SJCRH30 (cell line): Measurements from ENCODE around the gene SZRD1. TPM values are rescaled to one million over a fixed set of nuclear protein-coding genes. Genes with fewer than 3 reads are reported as not detected.

Experiments used
- DNase-seq, 2 experiments: peaks; one replicate each; pipeline ENCODE4 v3.0.0-alpha.2; 2015 to 2020
- H3K27ac ChIP-seq: fragments of 250-450 bp; sonication (Bioruptor Pico); 2 replicates; pipeline ENCODE4 v1.5.1; 2020; ENCODE audit warnings: mild to moderate bottlenecking, moderate library complexity
- H3K27me3 ChIP-seq: fragments of 250-450 bp; sonication (Bioruptor Pico); 2 replicates; pipeline ENCODE4 v1.5.1; 2020; ENCODE audit warnings: mild to moderate bottlenecking, moderate library complexity
- H3K36me3 ChIP-seq: fragments of 250-450 bp; sonication (Bioruptor Pico); 2 replicates; pipeline ENCODE4 v1.5.1; 2020; ENCODE audit warnings: mild to moderate bottlenecking, moderate library complexity
- H3K4me1 ChIP-seq: fragments of 250-450 bp; sonication (Bioruptor Pico); 2 replicates; pipeline ENCODE4 v1.5.1; 2020; ENCODE audit warnings: mild to moderate bottlenecking, moderate library complexity
- H3K4me3 ChIP-seq: fragments of 250-450 bp; sonication (Bioruptor Pico); 2 replicates; pipeline ENCODE4 v1.5.1; 2020; ENCODE audit warnings: mild to moderate bottlenecking, moderate library complexity
- H3K9me3 ChIP-seq: fragments of 250-450 bp; sonication (Bioruptor Pico); replicated peaks from 2 replicates; pipeline ENCODE4 v1.5.1; 2020; ENCODE audit warnings: mild to moderate bottlenecking, moderate library complexity
- total RNA-seq: library from RNA; depleted of rRNA; stranded (reverse); fragments of >200 nt; shearing (Covaris generic); gene quantifications from 2 replicates; pipeline ENCODE4 v1.2.3, GENCODE V29; 2014

The SZRD1 gene
- total RNA-seq, 1 experiment from 2014 or later = 115 TPM

DNA sequence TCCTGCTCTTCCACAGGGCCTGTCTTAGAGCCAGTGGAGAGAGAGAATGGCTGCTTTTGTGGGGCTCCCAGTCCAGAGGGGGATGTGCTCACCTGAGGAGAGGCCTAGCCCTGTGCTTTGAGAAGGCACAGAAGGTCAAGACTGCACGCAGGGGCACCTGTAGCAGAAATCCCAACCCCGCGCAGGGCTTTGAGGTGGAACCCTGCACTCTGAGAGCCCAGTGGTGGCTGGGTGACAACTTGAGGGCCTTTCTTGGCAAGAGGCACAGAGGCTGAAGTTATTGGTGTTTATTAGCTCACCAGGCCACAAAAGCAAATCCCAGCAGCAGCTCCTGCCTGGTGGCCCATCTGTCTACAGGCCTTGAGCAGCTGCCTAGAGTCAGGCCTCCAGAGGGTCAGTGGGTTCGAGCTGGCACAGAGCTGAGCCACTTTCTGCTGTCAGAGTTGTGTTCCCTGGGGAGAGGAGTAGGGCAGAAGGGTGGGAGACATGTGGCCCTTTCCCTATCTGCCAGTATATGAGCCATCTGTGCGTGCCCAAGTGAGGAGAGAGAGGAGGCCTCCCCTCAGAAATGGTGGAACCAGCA is 31.4 kb downstream of the SZRD1 start:
- H3K9me3 ChIP-seq = no peaks in the 10 kb centered on the region
- H3K4me1 ChIP-seq = peaks cover 3% of the 10 kb centered on the region; the same call in 1 of the 2 replicates
- H3K36me3 ChIP-seq = peaks cover 57% of the 10 kb centered on the region
- H3K27me3 ChIP-seq = no peaks in the 10 kb centered on the region
- no peak overlapping the region for H3K4me3 ChIP-seq
- H3K27ac ChIP-seq = no peak overlapping the region
- DNase-seq = no peak

DNA sequence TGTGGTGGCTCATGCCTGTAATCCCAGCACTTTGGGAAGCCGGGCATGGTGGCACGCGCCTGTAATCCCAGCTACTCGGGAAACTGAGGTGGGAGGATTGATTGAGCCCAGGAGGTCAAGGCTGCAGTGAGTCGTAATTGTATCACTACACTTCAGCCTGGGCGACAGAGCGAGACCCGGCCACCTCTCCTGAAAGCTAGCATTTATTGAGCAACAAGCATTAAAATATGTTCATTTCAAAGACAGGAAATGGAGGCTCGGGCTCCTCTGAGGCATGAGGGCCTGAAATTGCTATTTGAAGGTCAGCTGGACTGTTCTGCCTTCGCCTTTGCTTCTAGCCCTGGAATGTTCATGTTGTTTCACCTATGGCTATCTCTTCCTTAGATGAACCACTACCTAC is 35.7 kb downstream of the SZRD1 start:
- DNase-seq = no peak
- Histone ChIP-seq H3K27me3 (no peaks in the 10 kb centered on the region), H3K9me3 (no peaks in the 10 kb centered on the region), H3K36me3 (peaks cover 18% of the 10 kb centered on the region), H3K4me3 (no peak overlapping the region), H3K4me1 (no peaks in the 10 kb centered on the region), H3K27ac (no peak overlapping the region)

DNA sequence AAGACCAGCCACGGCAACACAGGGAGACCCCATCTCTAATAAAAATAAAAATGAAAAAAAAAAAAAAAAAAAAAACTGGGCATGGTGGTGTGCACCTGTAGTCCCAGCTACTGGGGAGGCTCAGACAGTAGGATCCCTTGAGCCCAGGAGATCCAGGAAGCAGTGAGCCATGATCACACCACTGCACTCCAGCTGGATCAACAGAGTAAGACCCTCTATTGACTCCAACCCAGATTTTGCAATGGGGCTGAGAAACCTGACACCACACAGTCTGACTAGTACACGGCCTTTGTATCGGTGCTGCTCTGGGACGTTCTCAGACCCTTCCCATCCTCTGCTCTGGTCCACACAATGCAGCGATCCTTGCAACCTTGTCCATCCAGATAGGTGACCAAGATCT is 38.4 kb downstream of the SZRD1 start:
- H3K27me3 ChIP-seq = no peaks in the 10 kb centered on the region
- H3K27ac ChIP-seq = no peak overlapping the region
- no peaks in the 10 kb centered on the region for H3K9me3 ChIP-seq
- no peak overlapping the region for H3K4me3 ChIP-seq
- peak in 1 of 2 experiments; percentile 25 for DNase-seq
- no peaks in the 10 kb centered on the region for H3K4me1 ChIP-seq
- no peaks in the 10 kb centered on the region for H3K36me3 ChIP-seq

DNA sequence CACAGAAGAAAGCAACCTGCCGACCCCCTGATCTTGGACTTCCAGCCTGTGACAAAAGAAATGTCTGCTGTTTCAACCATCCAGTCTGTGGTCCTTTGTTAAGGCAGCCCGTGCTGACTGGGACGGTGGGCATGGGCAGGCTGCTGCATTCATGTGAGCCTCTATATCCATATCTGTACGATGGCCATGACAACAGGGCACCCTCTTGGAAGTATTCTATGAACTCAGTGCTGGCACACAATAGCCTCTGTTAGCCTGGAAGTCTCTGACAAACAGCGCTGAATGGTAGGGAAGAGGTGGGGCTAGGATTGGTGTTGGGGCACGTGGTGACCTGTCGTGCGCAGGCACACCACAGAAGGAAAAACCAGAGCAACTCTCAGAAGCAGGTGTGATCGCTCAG is 39.8 kb downstream of the SZRD1 start:
- DNase-seq = no peak
- Histone ChIP-seq H3K27ac (no peak overlapping the region), H3K36me3 (no peaks in the 10 kb centered on the region), H3K4me3 (no peak overlapping the region), H3K9me3 (no peaks in the 10 kb centered on the region), H3K27me3 (no peaks in the 10 kb centered on the region), H3K4me1 (no peaks in the 10 kb centered on the region)

DNA sequence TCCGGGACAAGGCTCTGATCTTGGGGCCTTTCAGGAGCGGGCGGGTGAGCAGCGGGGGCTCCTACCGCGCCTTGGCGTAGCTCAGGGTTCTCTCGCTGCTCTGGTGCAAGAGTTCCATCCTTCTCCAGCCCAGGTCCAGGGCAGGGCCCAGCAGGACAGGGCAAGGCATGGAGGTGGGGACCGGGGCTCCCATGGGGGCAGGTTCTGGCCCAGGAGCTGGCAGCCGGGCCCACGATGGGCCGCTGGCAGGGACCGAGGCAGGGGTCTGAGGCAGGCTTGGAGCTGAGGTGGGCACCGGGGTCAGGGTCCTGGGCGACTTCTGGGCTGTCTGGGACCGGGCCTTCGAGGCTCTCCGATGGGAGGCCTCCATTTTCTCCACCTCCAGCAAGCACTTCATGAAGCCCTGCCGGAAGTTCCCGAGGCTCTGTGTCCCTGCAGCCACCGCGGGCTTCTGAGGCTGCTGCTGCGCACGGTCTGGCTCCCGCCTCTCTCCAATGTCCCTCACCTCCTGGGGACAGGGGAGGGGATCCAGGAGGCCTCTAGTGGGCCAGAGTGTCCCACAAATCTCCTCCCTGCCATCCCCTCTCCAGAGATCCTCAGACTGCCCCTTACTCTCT is 42.6 kb downstream of the SZRD1 start:
- DNase-seq = no peak
- Histone ChIP-seq H3K4me3 (no peak overlapping the region), H3K9me3 (no peaks in the 10 kb centered on the region), H3K27ac (no peak overlapping the region), H3K36me3 (no peaks in the 10 kb centered on the region), H3K27me3 (peaks cover 3% of the 10 kb centered on the region; the same call in 1 of the 2 replicates), H3K4me1 (no peaks in the 10 kb centered on the region)

DNA sequence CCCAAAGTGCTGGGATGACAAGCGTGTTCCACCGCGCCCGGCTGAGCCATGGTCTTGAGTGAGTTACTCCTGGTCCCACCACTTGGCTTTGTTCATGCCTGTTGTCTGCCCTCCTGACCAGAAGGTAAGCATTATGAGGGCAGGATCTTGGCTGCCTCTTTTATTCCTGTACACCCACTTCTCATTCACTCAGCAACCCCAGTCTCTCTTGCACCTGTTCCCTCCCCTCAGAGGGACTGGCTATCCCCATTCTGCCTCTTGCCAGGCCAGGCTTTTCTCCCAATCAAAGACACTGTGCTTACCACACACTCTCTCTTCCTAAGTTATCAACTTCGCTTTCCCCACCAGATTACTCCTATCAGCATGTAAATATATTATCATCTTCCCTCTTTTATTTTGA is 43.8 kb downstream of the SZRD1 start:
- Histone ChIP-seq H3K27me3 (peaks cover 3% of the 10 kb centered on the region; the same call in 1 of the 2 replicates), H3K9me3 (no peaks in the 10 kb centered on the region), H3K27ac (no peak overlapping the region), H3K4me3 (no peak overlapping the region), H3K4me1 (no peaks in the 10 kb centered on the region), H3K36me3 (no peaks in the 10 kb centered on the region)
- no peak for DNase-seq

DNA sequence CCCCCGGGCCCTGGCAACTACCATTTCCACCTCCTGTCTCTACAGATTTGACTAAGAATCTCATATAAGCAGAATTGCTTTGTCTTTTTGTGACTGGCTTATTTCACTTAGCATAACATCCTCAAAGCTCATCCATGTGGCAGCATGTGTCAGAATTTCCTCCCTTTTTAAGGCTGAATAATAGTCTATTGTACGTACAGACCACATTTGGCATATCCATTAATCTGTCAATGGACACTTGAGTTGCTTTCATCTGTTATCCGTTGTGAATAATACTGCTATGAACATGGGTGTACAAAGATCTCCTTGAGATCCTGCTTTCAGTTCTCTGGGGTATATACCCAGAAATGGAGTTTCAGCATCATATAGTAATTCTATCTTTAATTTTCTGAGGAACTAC is 46.1 kb downstream of the SZRD1 start:
- Histone ChIP-seq H3K36me3 (no peaks in the 10 kb centered on the region), H3K4me3 (no peak overlapping the region), H3K4me1 (no peaks in the 10 kb centered on the region), H3K27me3 (peaks cover 3% of the 10 kb centered on the region; the same call in 1 of the 2 replicates), H3K9me3 (no peaks in the 10 kb centered on the region), H3K27ac (no peak overlapping the region)
- DNase-seq = no peak

DNA sequence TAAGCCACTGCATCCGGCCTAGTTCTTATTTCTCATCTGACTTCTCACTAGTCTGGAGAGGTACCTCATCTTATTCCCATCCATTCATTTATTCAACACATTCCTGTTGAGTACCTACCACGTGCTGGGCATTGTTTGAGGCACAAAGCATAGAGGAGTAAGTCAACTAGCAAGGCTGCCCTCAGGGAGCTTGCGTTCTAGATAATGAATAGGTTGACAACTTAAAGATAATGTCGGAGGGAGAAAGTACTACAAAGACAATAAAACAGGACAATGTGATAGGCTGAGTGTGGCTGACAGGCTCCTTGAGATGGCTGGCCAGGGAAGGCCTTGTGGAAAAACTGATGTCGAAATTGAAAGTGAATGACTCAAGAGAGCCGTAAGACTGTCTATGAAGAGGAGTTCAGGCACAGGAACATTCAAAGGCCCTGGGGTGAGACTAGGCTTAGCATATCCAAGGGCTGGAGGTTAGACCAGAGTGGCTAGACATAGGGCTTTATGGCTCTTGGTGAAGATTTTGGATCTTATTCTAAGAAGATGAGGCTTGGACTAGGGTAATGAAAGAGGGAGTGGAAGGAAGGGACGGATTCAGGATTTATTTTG is 51.9 kb downstream of the SZRD1 start:
- no peak for DNase-seq

DNA sequence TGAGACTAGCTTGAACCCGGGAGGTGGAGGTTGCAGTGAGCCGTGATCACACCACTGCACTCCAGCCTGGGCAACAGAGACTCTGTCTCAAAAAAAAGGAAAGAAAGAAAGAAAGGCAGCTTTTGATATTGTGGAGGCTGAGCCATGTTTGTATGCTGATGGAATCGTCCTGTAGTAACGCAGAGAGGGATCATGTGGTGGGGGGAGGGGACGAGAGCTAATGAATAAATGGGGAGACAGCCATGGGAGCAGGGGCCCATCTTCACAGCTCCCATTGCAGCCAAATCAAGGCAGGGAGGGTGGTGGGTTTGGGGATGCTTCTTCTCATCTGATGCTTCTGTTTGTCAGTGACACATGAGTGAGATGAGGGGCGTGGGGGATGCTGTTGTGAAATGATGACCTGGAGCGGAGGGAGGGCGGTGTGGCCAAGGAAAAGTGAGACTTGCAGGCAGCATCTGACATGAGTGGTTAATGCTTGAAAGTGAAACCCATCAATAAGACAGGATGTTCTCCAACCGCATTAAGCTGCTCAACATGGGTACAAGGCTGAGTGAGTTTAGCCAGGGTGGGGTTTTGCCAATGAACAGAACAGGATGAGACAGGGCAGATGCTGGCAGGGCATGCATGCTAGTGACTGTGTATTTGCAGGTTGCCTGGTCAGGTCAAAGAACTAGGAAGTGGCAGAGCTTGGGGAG is 53.5 kb downstream of the SZRD1 start:
- Histone ChIP-seq H3K36me3 (no peaks in the 10 kb centered on the region), H3K4me3 (no peak overlapping the region), H3K27me3 (peaks cover 8% of the 10 kb centered on the region), H3K9me3 (no peaks in the 10 kb centered on the region), H3K4me1 (no peaks in the 10 kb centered on the region), H3K27ac (no peak overlapping the region)
- DNase-seq = no peak

More for the DNA sequence above, 51.9 kb downstream of the SZRD1 start:
- Histone ChIP-seq H3K36me3 (no peaks in the 10 kb centered on the region), H3K4me1 (no peaks in the 10 kb centered on the region), H3K4me3 (no peak overlapping the region), H3K9me3 (no peaks in the 10 kb centered on the region), H3K27ac (no peak overlapping the region), H3K27me3 (no peaks in the 10 kb centered on the region; the same call in 1 of the 2 replicates)

DNA sequence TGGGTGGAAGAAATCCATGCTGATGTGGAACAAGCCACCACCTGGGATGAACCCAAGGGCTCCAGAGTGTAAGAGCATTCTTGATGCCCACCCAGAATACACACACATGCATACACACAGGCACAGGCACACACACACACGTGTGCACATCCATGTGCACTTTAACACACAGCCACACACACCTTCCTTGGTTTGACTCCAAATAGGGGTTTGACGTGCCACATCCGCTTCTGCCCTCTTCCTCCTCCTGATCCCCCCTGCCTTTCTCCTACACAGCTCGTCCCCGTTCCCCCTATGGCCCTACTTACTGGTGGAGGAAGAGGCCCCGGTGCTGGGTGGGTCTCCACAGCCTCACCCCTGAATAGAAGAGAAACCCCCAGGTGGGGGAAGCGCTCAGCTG is 54.2 kb downstream of the SZRD1 start:
- no peaks in the 10 kb centered on the region for H3K4me1 ChIP-seq
- no peak overlapping the region for H3K4me3 ChIP-seq
- no peaks in the 10 kb centered on the region for H3K9me3 ChIP-seq
- peaks cover 8% of the 10 kb centered on the region for H3K27me3 ChIP-seq
- DNase-seq = no peak
- no peaks in the 10 kb centered on the region for H3K36me3 ChIP-seq
- H3K27ac ChIP-seq = no peak overlapping the region

DNA sequence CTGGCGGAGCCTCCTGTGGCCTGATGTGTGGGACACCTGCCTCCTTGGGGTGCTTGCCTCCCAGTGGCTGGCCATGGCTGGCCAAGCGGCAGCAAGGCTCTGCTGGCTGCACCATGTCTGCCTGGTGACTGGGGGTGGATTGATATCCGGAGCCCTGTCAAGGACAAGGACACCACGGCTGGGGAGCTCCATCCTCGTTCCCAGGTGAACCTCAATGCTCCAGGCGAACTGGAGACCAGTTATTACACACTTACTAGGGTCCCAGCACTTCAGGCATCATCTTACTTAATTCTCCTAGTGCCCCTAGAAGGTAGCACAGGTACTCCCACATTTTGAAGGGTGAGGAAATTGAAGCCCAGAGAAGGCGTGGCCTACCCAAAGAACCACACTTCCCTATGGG is 55.0 kb downstream of the SZRD1 start:
- no peak for DNase-seq
- H3K27me3 ChIP-seq = peaks cover 8% of the 10 kb centered on the region
- H3K36me3 ChIP-seq = no peaks in the 10 kb centered on the region
- H3K4me3 ChIP-seq = no peak overlapping the region
- no peak overlapping the region for H3K27ac ChIP-seq
- no peaks in the 10 kb centered on the region for H3K9me3 ChIP-seq
- H3K4me1 ChIP-seq = no peaks in the 10 kb centered on the region

DNA sequence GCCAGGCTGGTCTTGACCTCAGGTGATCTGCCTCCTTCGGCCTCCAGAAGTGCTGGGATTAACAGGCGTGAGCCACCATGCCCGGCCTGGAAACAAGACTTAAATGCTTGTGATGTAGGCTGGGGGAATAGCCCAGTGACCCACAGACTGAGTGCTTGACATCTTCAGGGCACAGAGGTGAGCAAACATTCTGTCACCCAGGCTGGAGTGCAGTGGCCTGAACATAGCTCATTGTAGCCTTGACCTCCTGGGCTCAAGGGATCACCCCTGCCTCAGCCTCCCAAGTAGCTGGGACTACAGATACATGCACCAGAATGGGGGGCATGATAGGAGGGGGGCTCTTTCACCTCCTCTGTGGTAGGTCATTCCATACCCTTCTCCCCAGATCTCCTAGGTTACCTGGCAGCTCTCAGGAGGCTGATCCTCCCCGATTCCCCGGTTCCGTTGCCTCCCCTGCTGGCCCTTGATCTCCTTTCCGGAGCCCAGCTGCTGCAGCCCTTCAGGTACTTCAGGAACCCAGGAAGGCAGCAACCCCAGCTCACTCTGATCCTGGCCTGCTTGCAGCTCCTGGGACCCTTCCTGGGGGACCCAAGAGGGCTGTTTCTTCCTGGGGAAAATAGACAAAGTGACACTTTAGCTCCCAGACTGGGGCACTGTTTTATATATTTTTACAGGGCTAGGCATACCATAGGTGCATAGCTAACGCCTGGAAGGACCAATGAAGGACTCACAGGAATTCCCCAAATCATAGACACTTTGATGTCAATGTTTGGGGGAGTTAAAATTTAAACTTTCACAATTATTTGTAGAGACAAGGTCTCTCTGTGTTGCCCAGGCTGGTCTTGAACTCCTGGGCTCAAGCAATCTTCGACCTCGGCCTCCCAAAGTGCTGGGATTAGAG is 58.3 kb downstream of the SZRD1 start:
- no peaks in the 10 kb centered on the region for H3K4me1 ChIP-seq
- no peak overlapping the region for H3K4me3 ChIP-seq
- no peaks in the 10 kb centered on the region for H3K36me3 ChIP-seq
- H3K9me3 ChIP-seq = no peaks in the 10 kb centered on the region
- DNase-seq = no peak
- H3K27ac ChIP-seq = no peak overlapping the region
- H3K27me3 ChIP-seq = peaks cover 8% of the 10 kb centered on the region; the same call in 1 of the 2 replicates

DNA sequence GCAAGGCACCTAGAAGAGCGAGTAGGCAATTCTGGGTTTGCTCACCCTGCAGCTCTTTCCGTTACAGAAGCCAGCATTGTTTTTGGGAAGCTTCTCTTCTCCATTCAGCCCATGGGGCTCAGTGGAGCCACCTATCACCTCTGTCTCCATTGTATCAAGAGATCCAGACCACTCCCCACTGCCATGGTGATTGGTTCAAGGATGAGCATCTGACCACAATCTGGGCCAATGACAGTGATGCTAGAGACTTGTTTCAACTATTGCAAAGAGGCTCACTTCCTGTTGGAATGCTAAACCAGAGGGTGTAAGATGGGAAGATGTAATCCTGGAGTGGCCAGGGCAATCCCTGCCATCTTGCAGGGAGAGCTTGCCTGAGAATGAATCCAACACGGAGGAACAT is 63.6 kb downstream of the SZRD1 start:
- H3K4me1 ChIP-seq = no peaks in the 10 kb centered on the region
- no peak overlapping the region for H3K4me3 ChIP-seq
- H3K27ac ChIP-seq = no peak overlapping the region
- no peaks in the 10 kb centered on the region for H3K27me3 ChIP-seq
- H3K36me3 ChIP-seq = no peaks in the 10 kb centered on the region
- no peaks in the 10 kb centered on the region for H3K9me3 ChIP-seq
- DNase-seq = peak; percentile 44 to 62

DNA sequence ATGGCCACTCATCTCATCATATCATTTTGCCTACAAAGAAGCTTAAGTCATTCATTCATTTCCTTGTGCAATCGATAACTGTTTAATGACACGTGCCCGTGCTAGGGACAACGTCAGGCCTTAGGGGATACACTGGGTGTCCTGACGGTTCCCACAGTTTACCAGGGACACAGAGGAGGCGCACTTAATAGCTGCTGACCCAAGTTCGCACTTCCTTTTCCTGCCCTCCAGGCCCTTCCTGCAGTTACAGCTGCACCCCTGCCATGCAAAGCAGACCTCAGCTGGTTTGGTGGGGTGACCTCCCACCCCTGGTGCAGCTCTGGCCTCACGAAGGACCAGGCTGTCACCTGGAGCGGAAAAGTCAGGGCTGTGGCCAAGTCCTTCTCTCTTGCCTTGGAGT is 66.0 kb downstream of the SZRD1 start:
- H3K27me3 ChIP-seq = no peaks in the 10 kb centered on the region
- H3K4me1 ChIP-seq = no peaks in the 10 kb centered on the region
- no peaks in the 10 kb centered on the region for H3K9me3 ChIP-seq
- H3K4me3 ChIP-seq = no peak overlapping the region
- no peak overlapping the region for H3K27ac ChIP-seq
- no peaks in the 10 kb centered on the region for H3K36me3 ChIP-seq
- no peak for DNase-seq
